WTC11 (cell line): ENCODE results near the gene DDOST. TPM values are rescaled to one million over a fixed set of nuclear protein-coding genes. Genes with fewer than 3 reads are reported as not detected.

Experiments used
- ATAC-seq: fragments of 200-7000 bp; cut with Tn5 transposase; 2 replicates; pipeline ENCODE4 v1.10.0; 2021; ENCODE audit warnings: mild to moderate bottlenecking, moderate library complexity
- CTCF ChIA-PET: fragments of 300-600 bp; sonication (Branson Sonifier 250); formaldehyde crosslinking; loops from one replicate; lab custom pipeline; 2021; ENCODE audit warnings: antibody characterized with exemption; lab: Charles Lee
- POLR2A ChIA-PET: fragments of 350-600 bp; sonication (Branson Sonifier 250); formaldehyde crosslinking; loops from one replicate; lab custom pipeline; 2021; ENCODE audit warnings: antibody characterized with exemption; lab: Charles Lee
- DNase-seq: peaks from one replicate; pipeline ENCODE4 v3.0.0; 2021; ENCODE audit warnings: low spot score
- H3K27ac Mint-ChIP-seq: 2 replicates; pipeline ENCODE4 v1.8.0; 2021; ENCODE audit warnings: mixed read lengths
- H3K27me3 Mint-ChIP-seq: 2 replicates; pipeline ENCODE4 v1.8.0; 2021; ENCODE audit warnings: low read depth, mild to moderate bottlenecking, moderate library complexity, mixed read lengths
- H3K36me3 Mint-ChIP-seq: 2 replicates; pipeline ENCODE4 v1.8.0; 2021; ENCODE audit warnings: mixed read lengths
- H3K4me1 Mint-ChIP-seq: 2 replicates; pipeline ENCODE4 v1.8.0; 2022; ENCODE audit warnings: mixed read lengths
- H3K4me3 Mint-ChIP-seq: 2 replicates; pipeline ENCODE4 v1.8.0; 2021; ENCODE audit warnings: mild to moderate bottlenecking, moderate library complexity, mixed read lengths
- H3K9me3 Mint-ChIP-seq: 2 replicates; pipeline ENCODE4 v1.8.0; 2021; ENCODE audit warnings: mixed read lengths
- CBFB ChIP-seq: sonication (generic); formaldehyde crosslinking; IDR thresholded peaks from 2 replicates; pipeline ENCODE4 v1.8.1; 2022; ENCODE audit warnings: mild to moderate bottlenecking, low read depth, missing genetic modification reagents
- E2F4 ChIP-seq: sonication (generic); formaldehyde crosslinking; IDR thresholded peaks from 2 replicates; pipeline ENCODE4 v1.8.1; 2022; ENCODE audit warnings: low read depth, mild to moderate bottlenecking, moderate library complexity, missing genetic modification reagents, borderline replicate concordance
- E2F5 ChIP-seq: sonication (generic); formaldehyde crosslinking; IDR thresholded peaks from 2 replicates; pipeline ENCODE4 v1.8.1; 2022; ENCODE audit warnings: mild to moderate bottlenecking, moderate library complexity, missing genetic modification reagents
- ESRRA ChIP-seq: sonication (generic); formaldehyde crosslinking; IDR thresholded peaks from 2 replicates; pipeline ENCODE4 v1.8.1; 2022; ENCODE audit warnings: mild to moderate bottlenecking, missing genetic modification reagents, borderline replicate concordance
- GRHL2 ChIP-seq: fragments of 250-450 bp; sonication (Bioruptor Pico); IDR thresholded peaks from 2 replicates; pipeline ENCODE4 v1.8.0; 2022; ENCODE audit warnings: mild to moderate bottlenecking, moderate library complexity; ENCODE audit not compliant: insufficient replicate concordance, severe bottlenecking
- NR1H2 ChIP-seq: sonication (generic); formaldehyde crosslinking; IDR thresholded peaks from 2 replicates; pipeline ENCODE4 v1.9.0; 2021; ENCODE audit warnings: mild to moderate bottlenecking, moderate library complexity, missing genetic modification reagents
- RELA ChIP-seq: sonication (generic); formaldehyde crosslinking; IDR thresholded peaks from 2 replicates; pipeline ENCODE4 v1.8.1; 2022; ENCODE audit warnings: missing genetic modification reagents, mild to moderate bottlenecking, borderline replicate concordance
- RORB ChIP-seq: fragments of 250-450 bp; sonication (Bioruptor Pico); IDR thresholded peaks from 2 replicates; pipeline ENCODE4 v1.9.0; 2021; ENCODE audit warnings: mild to moderate bottlenecking
- SP1 ChIP-seq: sonication (generic); formaldehyde crosslinking; conservative IDR thresholded peaks from 2 replicates; pipeline ENCODE4 v1.8.1; 2022; ENCODE audit warnings: missing genetic modification reagents
- TEAD1 ChIP-seq: sonication (generic); formaldehyde crosslinking; IDR thresholded peaks from 2 replicates; pipeline ENCODE4 v1.8.0; 2022; ENCODE audit warnings: mild to moderate bottlenecking, missing genetic modification reagents
- ZNF138 ChIP-seq: sonication (generic); formaldehyde crosslinking; conservative IDR thresholded peaks from 2 replicates; pipeline ENCODE4 v1.8.1; 2022; ENCODE audit warnings: mild to moderate bottlenecking, moderate library complexity, missing genetic modification reagents
- ZNF263 ChIP-seq: sonication (generic); formaldehyde crosslinking; IDR thresholded peaks from 2 replicates; pipeline ENCODE4 v1.8.1; 2022; ENCODE audit warnings: low read depth, mild to moderate bottlenecking, moderate library complexity, missing genetic modification reagents
- ZNF532 ChIP-seq: fragments of 250-450 bp; sonication (Bioruptor Pico); IDR thresholded peaks from 2 replicates; pipeline ENCODE4 v1.9.0; 2021; ENCODE audit warnings: mild to moderate bottlenecking, borderline replicate concordance
- ZNF671 ChIP-seq: fragments of 250-450 bp; sonication (Bioruptor Pico); IDR thresholded peaks from 2 replicates; pipeline ENCODE4 v1.8.0; 2021; ENCODE audit warnings: mild to moderate bottlenecking
- total RNA-seq: library from RNA; stranded (reverse); gene quantifications from 3 replicates; pipeline ENCODE4 v1.2.3, GENCODE V29; 2021
- TF ChIP-seq, protein P1 (sequence below): fragments of 250-450 bp; sonication (Bioruptor Pico); IDR thresholded peaks from 2 replicates; pipeline ENCODE4 v2.1.2; 2022; ENCODE audit warnings: mild to moderate bottlenecking, moderate library complexity
- TF ChIP-seq, protein P2 (sequence below): sonication (generic); formaldehyde crosslinking; IDR thresholded peaks from 2 replicates; pipeline ENCODE4 v1.8.1; 2023; ENCODE audit warnings: mild to moderate bottlenecking, moderate library complexity, missing genetic modification reagents
- TF ChIP-seq, protein P3 (sequence below): sonication (generic); formaldehyde crosslinking; IDR thresholded peaks from 2 replicates; pipeline ENCODE4 v1.8.1; 2023; ENCODE audit warnings: mild to moderate bottlenecking, missing genetic modification reagents, moderate library complexity
- TF ChIP-seq, protein P4 (sequence below): sonication (generic); formaldehyde crosslinking; conservative IDR thresholded peaks from 2 replicates; pipeline ENCODE4 v1.8.1; 2022; ENCODE audit warnings: mild to moderate bottlenecking, missing genetic modification reagents

Gene DDOST
- total RNA-seq, 1 experiment from 2014 or later: 300 TPM

GRCh38 chr1:20698195-20698910 lies 37.2 kb upstream of the DDOST start:
- H3K4me3 Mint-ChIP-seq: no peak overlapping the region
- no peak overlapping the region for H3K27ac Mint-ChIP-seq
- ATAC-seq: no peak
- H3K27me3 Mint-ChIP-seq: peaks cover 2% of the 10 kb centered on the region
- H3K4me1 Mint-ChIP-seq: peaks cover 11% of the 10 kb centered on the region
- no peaks in the 10 kb centered on the region for H3K9me3 Mint-ChIP-seq
- POLR2A ChIA-PET: interaction anchor here (0.6 kb wide), 2 partner anchors 15 to 492 kb away, joined by 3 to 7 read pairs; no protein-coding TSS in a partner anchor
- TF ChIP-seq RELA (CRISPR knock-in tag) (no peak), ZNF263 (CRISPR knock-in tag) (no peak), RORB (CRISPR knock-in tag) (no peak), SP1 (no peak), TEAD1 (CRISPR knock-in tag) (no peak)
- TF ChIP-seq, protein P1, sequence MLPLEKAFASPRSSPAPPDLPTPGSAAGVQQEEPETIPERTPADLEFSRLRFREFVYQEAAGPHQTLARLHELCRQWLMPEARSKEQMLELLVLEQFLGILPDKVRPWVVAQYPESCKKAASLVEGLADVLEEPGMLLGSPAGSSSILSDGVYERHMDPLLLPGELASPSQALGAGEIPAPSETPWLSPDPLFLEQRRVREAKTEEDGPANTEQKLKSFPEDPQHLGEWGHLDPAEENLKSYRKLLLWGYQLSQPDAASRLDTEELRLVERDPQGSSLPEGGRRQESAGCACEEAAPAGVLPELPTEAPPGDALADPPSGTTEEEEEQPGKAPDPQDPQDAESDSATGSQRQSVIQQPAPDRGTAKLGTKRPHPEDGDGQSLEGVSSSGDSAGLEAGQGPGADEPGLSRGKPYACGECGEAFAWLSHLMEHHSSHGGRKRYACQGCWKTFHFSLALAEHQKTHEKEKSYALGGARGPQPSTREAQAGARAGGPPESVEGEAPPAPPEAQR (CRISPR knock-in tag): no peak
- TF ChIP-seq, all 79 proteins: peak for 0
- H3K36me3 Mint-ChIP-seq: no peaks in the 10 kb centered on the region
- DNase-seq: no peak
- CTCF ChIA-PET: interaction anchor here (1.1 to 2.8 kb wide), 6 partner anchors 13 to 497 kb away, joined by 4 to 41 read pairs (median 12); partner anchors contain the start of genes DDOST and KIF17

DNA sequence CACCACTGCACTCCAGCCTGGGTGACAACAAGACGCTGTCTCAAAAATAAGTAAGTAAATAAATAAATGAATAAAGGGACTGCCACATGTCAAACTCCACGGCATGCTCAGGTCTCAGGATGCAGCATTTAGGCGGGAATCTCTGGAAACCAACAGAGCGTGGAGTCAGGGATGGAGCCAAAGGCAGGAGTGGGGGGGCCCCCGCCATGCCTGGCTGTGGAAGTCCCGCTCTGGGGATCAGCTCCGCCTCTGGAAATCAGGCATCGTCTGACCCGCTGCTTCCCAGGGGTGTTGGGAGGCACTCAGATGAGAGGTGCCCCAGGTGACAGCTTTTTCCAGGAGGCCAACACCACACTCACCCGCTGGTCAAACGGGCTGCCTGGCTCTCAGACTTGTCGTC lies 36.4 kb upstream of the DDOST start:
- ATAC-seq (no peak), DNase-seq (no peak)
- CTCF ChIA-PET: interaction anchor here (0.5 to 2.9 kb wide), 34 partner anchors 9 to 520 kb away, joined by 3 to 124 read pairs (median 8); partner anchors contain the start of genes DDOST, FAM43B, HP1BP3 and KIF17
- no peak overlapping the region for H3K27ac Mint-ChIP-seq
- POLR2A ChIA-PET: interaction anchor here (0.6 to 1.6 kb wide), 6 partner anchors 21 to 1641 kb away, joined by 3 to 12 read pairs (median 4); partner anchors contain the start of genes HP1BP3, KIF17 and SH2D5
- H3K27me3 Mint-ChIP-seq: peaks cover 2% of the 10 kb centered on the region
- no peaks in the 10 kb centered on the region for H3K9me3 Mint-ChIP-seq
- H3K36me3 Mint-ChIP-seq: no peaks in the 10 kb centered on the region
- peaks cover 11% of the 10 kb centered on the region for H3K4me1 Mint-ChIP-seq
- 0 out of 2 replicates have a peak overlapping the region, but pooled peaks have one; percentile 79 for H3K4me3 Mint-ChIP-seq
- TF ChIP-seq, protein P2, sequence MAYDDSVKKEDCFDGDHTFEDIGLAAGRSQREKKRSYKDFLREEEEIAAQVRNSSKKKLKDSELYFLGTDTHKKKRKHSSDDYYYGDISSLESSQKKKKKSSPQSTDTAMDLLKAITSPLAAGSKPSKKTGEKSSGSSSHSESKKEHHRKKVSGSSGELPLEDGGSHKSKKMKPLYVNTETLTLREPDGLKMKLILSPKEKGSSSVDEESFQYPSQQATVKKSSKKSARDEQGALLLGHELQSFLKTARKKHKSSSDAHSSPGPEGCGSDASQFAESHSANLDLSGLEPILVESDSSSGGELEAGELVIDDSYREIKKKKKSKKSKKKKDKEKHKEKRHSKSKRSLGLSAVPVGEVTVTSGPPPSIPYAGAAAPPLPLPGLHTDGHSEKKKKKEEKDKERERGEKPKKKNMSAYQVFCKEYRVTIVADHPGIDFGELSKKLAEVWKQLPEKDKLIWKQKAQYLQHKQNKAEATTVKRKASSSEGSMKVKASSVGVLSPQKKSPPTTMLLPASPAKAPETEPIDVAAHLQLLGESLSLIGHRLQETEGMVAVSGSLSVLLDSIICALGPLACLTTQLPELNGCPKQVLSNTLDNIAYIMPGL (CRISPR knock-in tag): no peak
- no peak for TF ChIP-seq ZNF138 (CRISPR knock-in tag)
- no peak for TF ChIP-seq E2F4 (CRISPR knock-in tag)
- no peak for TF ChIP-seq ZNF532 (CRISPR knock-in tag)
- no peak for TF ChIP-seq CBFB (CRISPR knock-in tag)
- no peak for TF ChIP-seq ESRRA
- TF ChIP-seq ZNF671 (CRISPR knock-in tag): no peak
- TF ChIP-seq, protein P3, sequence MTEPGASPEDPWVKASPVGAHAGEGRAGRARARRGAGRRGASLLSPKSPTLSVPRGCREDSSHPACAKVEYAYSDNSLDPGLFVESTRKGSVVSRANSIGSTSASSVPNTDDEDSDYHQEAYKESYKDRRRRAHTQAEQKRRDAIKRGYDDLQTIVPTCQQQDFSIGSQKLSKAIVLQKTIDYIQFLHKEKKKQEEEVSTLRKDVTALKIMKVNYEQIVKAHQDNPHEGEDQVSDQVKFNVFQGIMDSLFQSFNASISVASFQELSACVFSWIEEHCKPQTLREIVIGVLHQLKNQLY: no peak
- no peak for TF ChIP-seq RELA (CRISPR knock-in tag)
- TF ChIP-seq GRHL2: no peak
- TF ChIP-seq, protein P4, sequence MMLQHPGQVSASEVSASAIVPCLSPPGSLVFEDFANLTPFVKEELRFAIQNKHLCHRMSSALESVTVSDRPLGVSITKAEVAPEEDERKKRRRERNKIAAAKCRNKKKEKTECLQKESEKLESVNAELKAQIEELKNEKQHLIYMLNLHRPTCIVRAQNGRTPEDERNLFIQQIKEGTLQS (CRISPR knock-in tag): no peak
- TF ChIP-seq NR1H2: no peak
- no peak for TF ChIP-seq E2F5 (CRISPR knock-in tag)
- TF ChIP-seq, all 79 proteins: peak for 0
